Activated gamma-delta T cell treated with anti-CD3 and anti-CD28 coated beads, Interleukin-2, amount 50 U/mL, for 16 hours (primary cell): ENCODE data around the gene BIRC5.

Experiments
- DNase-seq: peaks from one replicate; pipeline ENCODE4 v3.0.0-alpha.2; 2020; ENCODE audit warnings: low read depth

The BIRC5 gene

GRCh38 chr17:78256707-78257591 lies 42.9 kb downstream of the BIRC5 start:
- no peak for DNase-seq

- no peak for DNase-seq
These were observed 43.8 kb downstream of the BIRC5 start for GRCh38 chr17:78257810-78258322.

GRCh38 chr17:78258323-78259191 lies 44.5 kb downstream of the BIRC5 start:
- peak; percentile 38 for DNase-seq

- no peak for DNase-seq
These were observed 45.1 kb downstream of the BIRC5 start for GRCh38 chr17:78259192-78259554.

GRCh38 chr17:78263063-78263735 lies 49.1 kb downstream of the BIRC5 start:
- DNase-seq: no peak

- DNase-seq: no peak
These were observed 49.8 kb downstream of the BIRC5 start for GRCh38 chr17:78263736-78264340.

GRCh38 chr17:78264590-78264989 lies 50.5 kb downstream of the BIRC5 start:
- DNase-seq: no peak

GRCh38 chr17:78265121-78265520 lies 51.1 kb downstream of the BIRC5 start:
- DNase-seq: no peak

GRCh38 chr17:78266231-78266631 lies 52.2 kb downstream of the BIRC5 start:
- DNase-seq: no peak

- DNase-seq: no peak
These were observed 52.7 kb downstream of the BIRC5 start for GRCh38 chr17:78266771-78267170.

GRCh38 chr17:78267253-78268073 lies 53.4 kb downstream of the BIRC5 start:
- no peak for DNase-seq

GRCh38 chr17:78268191-78268874 lies 54.3 kb downstream of the BIRC5 start:
- DNase-seq: no peak

- DNase-seq: no peak
These were observed 55.2 kb downstream of the BIRC5 start for GRCh38 chr17:78268951-78269905.

- no peak for DNase-seq
These were observed 55.9 kb downstream of the BIRC5 start for GRCh38 chr17:78269955-78270381.

- DNase-seq: no peak
These were observed 57.5 kb downstream of the BIRC5 start for GRCh38 chr17:78271419-78272170.

- no peak for DNase-seq
These were observed 58.3 kb downstream of the BIRC5 start for GRCh38 chr17:78272181-78272913.

- no peak for DNase-seq
These were observed 58.8 kb downstream of the BIRC5 start for GRCh38 chr17:78272914-78273258.

- DNase-seq: no peak
These were observed 59.8 kb downstream of the BIRC5 start for GRCh38 chr17:78273813-78274212.
